IMR-90 (cell line): ENCODE results near the gene DNASE2B. TPM values are rescaled to one million over a fixed set of nuclear protein-coding genes. Genes with fewer than 3 reads are reported as not detected.

Experiments used
- ATAC-seq: fragments of 200-7000 bp; cut with Tn5 transposase; 2 replicates; pipeline ENCODE4 v1.9.1; 2020; ENCODE audit warnings: low read depth, mild to moderate bottlenecking, moderate library complexity
- BruUV-seq: library from RNA; stranded (reverse); fragments of 400-500 nt; replicated peaks from 2 replicates; lab custom pipeline; 2021; lab: Mats Ljungman, UMichigan
- CTCF ChIA-PET: fragments of 300-600 bp; formaldehyde crosslinking; extraction: SDS; loops from one replicate; lab custom pipeline; 2021; ENCODE audit warnings: antibody characterized with exemption; lab: Yijun Ruan, JAX
- POLR2A ChIA-PET: fragments of 300-600 bp; sonication (Branson Sonifier 250); formaldehyde crosslinking; loops from one replicate; lab custom pipeline; 2022; ENCODE audit warnings: antibody characterized with exemption; ENCODE audit not compliant: unreplicated experiment; lab: Charles Lee
- DNase-seq: peaks from one replicate; pipeline ENCODE4 v3.0.0; 2013
- H2AFZ ChIP-seq: replicated peaks from 2 replicates; pipeline ENCODE3; 2013; ENCODE audit warnings: low read length, mild to moderate bottlenecking; ENCODE audit not compliant: poor library complexity
- H2AK5ac ChIP-seq: 2 replicates; pipeline ENCODE4 v1.6.1; 2013; ENCODE audit warnings: low read depth, low read length, inconsistent platforms
- H2AK9ac ChIP-seq: replicated peaks from 2 replicates; pipeline ENCODE3; 2013; ENCODE audit warnings: mild to moderate bottlenecking, low read depth, low read length, moderate library complexity; ENCODE audit not compliant: poor library complexity
- H2BK120ac ChIP-seq: 2 replicates; pipeline ENCODE4 v1.6.1; 2013; ENCODE audit warnings: low read depth, low read length, inconsistent platforms
- H2BK15ac ChIP-seq: 3 replicates; pipeline ENCODE4 v1.6.1; 2013; ENCODE audit warnings: low read depth, low read length, inconsistent platforms
- H2BK20ac ChIP-seq: 2 replicates; pipeline ENCODE4 v1.6.1; 2013; ENCODE audit warnings: low read depth, mild to moderate bottlenecking, inconsistent platforms, low read length, moderate library complexity
- H2BK5ac ChIP-seq: 2 replicates; pipeline ENCODE4 v1.6.1; 2013; ENCODE audit warnings: mild to moderate bottlenecking, low read depth, low read length, inconsistent platforms; ENCODE audit not compliant: poor library complexity, severe bottlenecking
- H3K14ac ChIP-seq: replicated peaks from 2 replicates; pipeline ENCODE4 v1.6.1; 2013; ENCODE audit warnings: low read depth, low read length, inconsistent platforms
- H3K18ac ChIP-seq: 2 replicates; pipeline ENCODE4 v1.6.1; 2013; ENCODE audit warnings: low read depth, low read length, control low read depth
- H3K23ac ChIP-seq: 2 replicates; pipeline ENCODE4 v1.6.1; 2013; ENCODE audit warnings: low read depth, low read length, inconsistent platforms
- H3K27ac ChIP-seq: 2 replicates; pipeline ENCODE4 v1.5.1; 2013; ENCODE audit warnings: mild to moderate bottlenecking, control low read depth, low read length; ENCODE audit not compliant: insufficient read depth
- H3K27me3 ChIP-seq: 2 replicates; pipeline ENCODE4 v1.6.1; 2013; ENCODE audit warnings: low read length; ENCODE audit not compliant: control insufficient read depth, insufficient read depth
- H3K36me3 ChIP-seq: 2 replicates; pipeline ENCODE4 v1.6.1; 2013; ENCODE audit warnings: low read length, mixed read lengths; ENCODE audit not compliant: control insufficient read depth, insufficient read depth
- H3K4ac ChIP-seq: 2 replicates; pipeline ENCODE4 v1.6.1; 2013; ENCODE audit warnings: low read depth, low read length, inconsistent platforms
- H3K4me1 ChIP-seq: 2 replicates; pipeline ENCODE4 v1.6.1; 2013; ENCODE audit warnings: low read length, mixed read lengths; ENCODE audit not compliant: control insufficient read depth, insufficient read depth
- H3K4me2 ChIP-seq: 2 replicates; pipeline ENCODE4 v1.6.1; 2013; ENCODE audit warnings: low read depth, mild to moderate bottlenecking, control low read depth, low read length, moderate library complexity
- H3K4me3 ChIP-seq: 2 replicates; pipeline ENCODE4 v1.5.1; 2013; ENCODE audit warnings: low read depth, mild to moderate bottlenecking, control low read depth, low read length, moderate library complexity; ENCODE audit not compliant: insufficient read depth
- H3K56ac ChIP-seq: 2 replicates; pipeline ENCODE4 v1.6.1; 2013; ENCODE audit warnings: low read length, inconsistent platforms; ENCODE audit not compliant: insufficient read depth; ENCODE audit errors: extremely low read depth
- H3K79me1 ChIP-seq, 2 experiments: 2 replicates each; pipeline ENCODE4 v1.6.1; 2013; ENCODE audit warnings: low read length in 2 of 2, inconsistent platforms in 1 of 2, low read depth in 1 of 2
- H3K9ac ChIP-seq: 2 replicates; pipeline ENCODE4 v1.6.1; 2013; ENCODE audit warnings: low read depth, low read length, control low read depth
- H3K9me1 ChIP-seq: 2 replicates; pipeline ENCODE4 v1.6.1; 2013; ENCODE audit warnings: low read length, inconsistent platforms; ENCODE audit not compliant: insufficient read depth
- H3K9me3 ChIP-seq: 2 replicates; pipeline ENCODE4 v1.6.1; 2013; ENCODE audit warnings: low read length; ENCODE audit not compliant: control insufficient read depth, insufficient read depth
- H4K20me1 ChIP-seq: 2 replicates; pipeline ENCODE4 v1.6.1; 2013; ENCODE audit warnings: low read length, inconsistent platforms; ENCODE audit not compliant: insufficient read depth
- H4K5ac ChIP-seq: 2 replicates; pipeline ENCODE4 v1.6.1; 2013; ENCODE audit warnings: mild to moderate bottlenecking, low read depth, low read length, control low read depth
- H4K8ac ChIP-seq, 2 experiments: 2 replicates each; pipeline ENCODE4 v1.6.1; 2013; ENCODE audit warnings: low read depth in 2 of 2, low read length in 2 of 2, control low read depth in 1 of 2, inconsistent platforms in 1 of 2
- H4K91ac ChIP-seq: 2 replicates; pipeline ENCODE4 v1.6.1; 2013; ENCODE audit warnings: low read depth, low read length, inconsistent platforms; ENCODE audit not compliant: insufficient read depth
- BHLHE40 ChIP-seq: fragments of 150-350 bp; IDR thresholded peaks from 2 replicates; pipeline ENCODE4 v1.6.1; 2016; ENCODE audit warnings: mild to moderate bottlenecking, low read depth, low read length
- FOS ChIP-seq: fragments of 150-350 bp; IDR thresholded peaks from 2 replicates; pipeline ENCODE4 v1.6.1; 2016; ENCODE audit warnings: low read depth, low read length
- MAFK ChIP-seq: IDR thresholded peaks from 2 replicates; pipeline ENCODE4 v1.6.1; 2012; ENCODE audit warnings: low read depth, low read length, improper control_type of control experiment
- MAZ ChIP-seq: IDR thresholded peaks from 2 replicates; pipeline ENCODE4 v1.6.1; 2012; ENCODE audit warnings: low read depth, mild to moderate bottlenecking, low read length, improper control_type of control experiment, moderate library complexity, borderline replicate concordance
- NFE2L2 ChIP-seq: fragments of 150-350 bp; IDR thresholded peaks from 2 replicates; pipeline ENCODE4 v1.6.1; 2016; ENCODE audit warnings: low read depth, mild to moderate bottlenecking, low read length
- SMC3 ChIP-seq: fragments of 150-350 bp; IDR thresholded peaks from 2 replicates; pipeline ENCODE4 v1.6.1; 2016; ENCODE audit warnings: low read depth, mild to moderate bottlenecking, antibody characterized with exemption, low read length, moderate library complexity
- USF2 ChIP-seq: fragments of 150-350 bp; IDR thresholded peaks from 2 replicates; pipeline ENCODE4 v1.6.1; 2017; ENCODE audit warnings: mild to moderate bottlenecking, antibody characterized with exemption, low read length, low read depth
- WGBS, 2 experiments: methylation state at CpG; one replicate each; pipeline versions ENCODE4 v1.1.5 to v1.1.7; 2013; ENCODE audit warnings: missing lambda C conversion rate in 2 of 2; ENCODE audit not compliant: insufficient read length in 1 of 2; ENCODE audit errors: extremely low coverage in 2 of 2; 5-methylcytosine and 5-hydroxymethylcytosine counted together
- dilution Hi-C: fragments of 300-500 bp; cut with HindIII; formaldehyde crosslinking; loops from one replicate; pipeline ENCODE4 v1.14.3; 2018; ENCODE audit warnings: low sequenced_read_pairs; ENCODE audit not compliant: unreplicated experiment
- in situ Hi-C: fragments of 300-500 bp; cut with MboI; formaldehyde crosslinking; loops from 3 replicates; pipeline ENCODE4 v1.14.3; 2019; ENCODE audit warnings: low sequenced_read_pairs, inconsistent platforms, mixed read lengths
- intact Hi-C: fragments of 100-400 bp; cut with micrococcal nuclease; formaldehyde crosslinking; loops from 2 replicates; pipeline ENCODE4 v1.10.0; 2022
- polyA plus RNA-seq, 3 experiments: library from polyadenylated mRNA; depleted of rRNA; stranded (reverse); fragments of >200 nt; gene quantifications; 2 replicates each; pipeline ENCODE4 v1.2.3, GENCODE V29; 2012; ENCODE audit warnings: low replicate concordance in 1 of 3
- total RNA-seq: library from RNA; depleted of rRNA; stranded (reverse); fragments of >200 nt; gene quantifications from 2 replicates; pipeline ENCODE4 v1.2.3, GENCODE V29; 2012

DNASE2B gene
- total and polyA plus RNA-seq, 2 of the 4 experiments (the other 2 are of a cell fraction) = not detected

GRCh38 chr1:84407524-84407923 lies 9.2 kb downstream of the DNASE2B start:
- H3K9me1 ChIP-seq = no peaks in the 10 kb centered on the region
- H3K14ac ChIP-seq = no peak overlapping the region
- H3K79me1 ChIP-seq = no peaks in the 10 kb centered on the region
- H3K36me3 ChIP-seq = no peaks in the 10 kb centered on the region
- H3K4ac ChIP-seq = no peak overlapping the region
- H3K27me3 ChIP-seq = no peaks in the 10 kb centered on the region
- no peak overlapping the region for H4K91ac ChIP-seq
- no peak overlapping the region for H3K18ac ChIP-seq
- no peak overlapping the region for H4K5ac ChIP-seq
- no CpG with 5 or more reads among the region's 1 CpG for WGBS, 2 experiments
- H2BK15ac ChIP-seq = no peak overlapping the region
- H3K4me1 ChIP-seq = peaks cover 2% of the 10 kb centered on the region
- no peak overlapping the region for H4K8ac ChIP-seq
- no peaks in the 10 kb centered on the region for H4K20me1 ChIP-seq
- POLR2A ChIA-PET = interaction anchor here (0.9 kb wide), 1 partner anchor 365 kb away, joined by 6 read pairs; no protein-coding TSS in a partner anchor
- no peak overlapping the region for H2AK9ac ChIP-seq
- DNase-seq (no peak), ATAC-seq (no peak)
- no peak overlapping the region for H2BK5ac ChIP-seq
- no TSS peak for BruUV-seq
- no peak overlapping the region for H3K4me3 ChIP-seq
- dilution Hi-C loops (no loop called here), in situ Hi-C loops (no loop called here), intact Hi-C loops (no loop called here)
- no peak overlapping the region for H3K9ac ChIP-seq
- H2BK120ac ChIP-seq = no peak overlapping the region
- no peak overlapping the region for H2AFZ ChIP-seq
- no peak overlapping the region for H2AK5ac ChIP-seq
- no peaks in the 10 kb centered on the region for H3K9me3 ChIP-seq
- H3K27ac ChIP-seq = no peak overlapping the region
- no peak overlapping the region for H3K23ac ChIP-seq
- H3K56ac ChIP-seq = no peak overlapping the region
- no peak overlapping the region for H3K4me2 ChIP-seq
- no peak for TF ChIP-seq BHLHE40
- TF ChIP-seq SMC3 = no peak
- TF ChIP-seq FOS = no peak
- no peak for TF ChIP-seq MAZ
- no peak for TF ChIP-seq NFE2L2
- no peak for TF ChIP-seq USF2
- TF ChIP-seq MAFK = no peak
- no peak overlapping the region for H2BK20ac ChIP-seq
- CTCF ChIA-PET = interaction anchor here (0.5 kb wide), 1 partner anchor 8 kb away, joined by 3 read pairs; no protein-coding TSS in a partner anchor
